Left lobe of liver (tissue), 1 donor: ENCODE results near the gene TTC33. TPM values are rescaled to one million over a fixed set of nuclear protein-coding genes. Genes with fewer than 3 reads are reported as not detected.

ENCODE experiments used
- total RNA-seq: library from RNA; stranded (reverse); gene quantifications from one replicate; pipeline ENCODE4 v1.2.1, GENCODE V29; 2021
- donor health status: DM: no; HTN: yes; CAD: no.

Gene TTC33
- total RNA-seq, 1 donor from 2014 or later, result 7.0 TPM

Other genes starting within 250 kb of the TTC33 start
- 0.96 TPM for gene PTGER4, start 76.0 kb downstream of the TTC33 start, total RNA-seq
- gene PRKAA1, start 42.4 kb upstream of the TTC33 start, total RNA-seq, result 38.9 TPM
- 375 TPM for gene RPL37, start 79.3 kb upstream of the TTC33 start, total RNA-seq
- 2.4 TPM for gene CARD6, start 85.4 kb upstream of the TTC33 start, total RNA-seq
- gene C7, start 153.5 kb upstream of the TTC33 start, total RNA-seq, result 96.0 TPM